ENCODE results near the gene PAPLN. TPM values are rescaled to one million over a fixed set of nuclear protein-coding genes. Genes with fewer than 3 reads are reported as not detected.

The PAPLN gene
- total RNA-seq, 1 donor from 2014 or later = 1.2 TPM

DNA sequence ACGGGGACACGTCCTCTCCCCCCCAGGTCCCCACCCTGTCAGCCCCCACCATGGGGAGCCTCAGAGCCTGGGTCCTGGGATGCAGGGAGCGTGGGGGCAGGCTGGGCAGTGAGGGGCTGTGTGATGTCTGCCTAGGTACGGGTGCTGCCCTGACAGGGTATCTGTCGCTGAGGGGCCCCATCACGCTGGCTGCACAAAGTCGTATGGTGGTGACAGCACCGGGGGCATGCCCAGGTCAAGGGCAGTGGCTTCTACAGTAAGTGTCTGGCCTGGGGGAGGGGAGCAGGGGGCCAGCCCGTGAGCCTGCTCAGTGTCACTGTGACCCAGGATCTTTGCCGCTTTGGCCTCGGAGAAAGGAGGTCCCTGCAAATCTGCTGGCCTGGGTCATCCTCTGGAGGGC is 23.3 kb downstream of the PAPLN start:
- H3K27ac ChIP-seq (replicated peaks) = no peak overlapping the region
- no peak overlapping the region for H3K4me3 ChIP-seq
- H3K9me3 ChIP-seq (replicated peaks) = no peaks in the 10 kb centered on the region
- TF ChIP-seq, protein P1, sequence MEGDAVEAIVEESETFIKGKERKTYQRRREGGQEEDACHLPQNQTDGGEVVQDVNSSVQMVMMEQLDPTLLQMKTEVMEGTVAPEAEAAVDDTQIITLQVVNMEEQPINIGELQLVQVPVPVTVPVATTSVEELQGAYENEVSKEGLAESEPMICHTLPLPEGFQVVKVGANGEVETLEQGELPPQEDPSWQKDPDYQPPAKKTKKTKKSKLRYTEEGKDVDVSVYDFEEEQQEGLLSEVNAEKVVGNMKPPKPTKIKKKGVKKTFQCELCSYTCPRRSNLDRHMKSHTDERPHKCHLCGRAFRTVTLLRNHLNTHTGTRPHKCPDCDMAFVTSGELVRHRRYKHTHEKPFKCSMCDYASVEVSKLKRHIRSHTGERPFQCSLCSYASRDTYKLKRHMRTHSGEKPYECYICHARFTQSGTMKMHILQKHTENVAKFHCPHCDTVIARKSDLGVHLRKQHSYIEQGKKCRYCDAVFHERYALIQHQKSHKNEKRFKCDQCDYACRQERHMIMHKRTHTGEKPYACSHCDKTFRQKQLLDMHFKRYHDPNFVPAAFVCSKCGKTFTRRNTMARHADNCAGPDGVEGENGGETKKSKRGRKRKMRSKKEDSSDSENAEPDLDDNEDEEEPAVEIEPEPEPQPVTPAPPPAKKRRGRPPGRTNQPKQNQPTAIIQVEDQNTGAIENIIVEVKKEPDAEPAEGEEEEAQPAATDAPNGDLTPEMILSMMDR (IDR thresholded peaks at IDR 0.05; ENCODE audit: borderline replicate concordance) = no peak
- intact Hi-C loops (cut with micrococcal nuclease) = no loop called here
- DNase-seq = no peak
- peaks cover 17% of the 10 kb centered on the region for H3K27me3 ChIP-seq (ENCODE audit: low read depth)
- H3K4me1 ChIP-seq = no peaks in the 10 kb centered on the region
- no peaks in the 10 kb centered on the region for H3K36me3 ChIP-seq

DNA sequence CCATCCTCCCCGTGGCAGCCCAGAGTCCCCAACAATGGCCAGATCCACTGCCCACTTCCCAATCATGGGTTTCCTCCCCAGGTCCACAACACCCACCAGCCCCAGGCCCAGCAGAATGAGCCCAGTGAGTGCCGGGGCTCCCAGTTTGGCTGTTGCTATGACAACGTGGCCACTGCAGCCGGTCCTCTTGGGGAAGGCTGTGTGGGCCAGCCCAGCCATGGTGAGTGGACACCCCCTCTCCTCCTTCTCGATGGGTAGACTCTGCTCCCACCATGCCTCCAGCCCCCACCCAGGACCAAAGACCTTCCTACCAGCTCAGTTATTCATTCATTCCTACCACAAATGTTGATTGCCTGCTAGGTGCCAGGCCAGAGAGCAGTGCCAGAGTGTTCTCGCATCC is 23.8 kb downstream of the PAPLN start:
- no peak overlapping the region for H3K27ac ChIP-seq (replicated peaks)
- H3K4me1 ChIP-seq = no peaks in the 10 kb centered on the region
- intact Hi-C loops (cut with micrococcal nuclease) = no loop called here
- no peak for DNase-seq
- TF ChIP-seq, protein P1 (IDR thresholded peaks at IDR 0.05; ENCODE audit: borderline replicate concordance) = no peak
- H3K9me3 ChIP-seq (replicated peaks) = no peaks in the 10 kb centered on the region
- H3K36me3 ChIP-seq = no peaks in the 10 kb centered on the region
- no peak overlapping the region for H3K4me3 ChIP-seq
- peaks cover 17% of the 10 kb centered on the region for H3K27me3 ChIP-seq (ENCODE audit: low read depth)

DNA sequence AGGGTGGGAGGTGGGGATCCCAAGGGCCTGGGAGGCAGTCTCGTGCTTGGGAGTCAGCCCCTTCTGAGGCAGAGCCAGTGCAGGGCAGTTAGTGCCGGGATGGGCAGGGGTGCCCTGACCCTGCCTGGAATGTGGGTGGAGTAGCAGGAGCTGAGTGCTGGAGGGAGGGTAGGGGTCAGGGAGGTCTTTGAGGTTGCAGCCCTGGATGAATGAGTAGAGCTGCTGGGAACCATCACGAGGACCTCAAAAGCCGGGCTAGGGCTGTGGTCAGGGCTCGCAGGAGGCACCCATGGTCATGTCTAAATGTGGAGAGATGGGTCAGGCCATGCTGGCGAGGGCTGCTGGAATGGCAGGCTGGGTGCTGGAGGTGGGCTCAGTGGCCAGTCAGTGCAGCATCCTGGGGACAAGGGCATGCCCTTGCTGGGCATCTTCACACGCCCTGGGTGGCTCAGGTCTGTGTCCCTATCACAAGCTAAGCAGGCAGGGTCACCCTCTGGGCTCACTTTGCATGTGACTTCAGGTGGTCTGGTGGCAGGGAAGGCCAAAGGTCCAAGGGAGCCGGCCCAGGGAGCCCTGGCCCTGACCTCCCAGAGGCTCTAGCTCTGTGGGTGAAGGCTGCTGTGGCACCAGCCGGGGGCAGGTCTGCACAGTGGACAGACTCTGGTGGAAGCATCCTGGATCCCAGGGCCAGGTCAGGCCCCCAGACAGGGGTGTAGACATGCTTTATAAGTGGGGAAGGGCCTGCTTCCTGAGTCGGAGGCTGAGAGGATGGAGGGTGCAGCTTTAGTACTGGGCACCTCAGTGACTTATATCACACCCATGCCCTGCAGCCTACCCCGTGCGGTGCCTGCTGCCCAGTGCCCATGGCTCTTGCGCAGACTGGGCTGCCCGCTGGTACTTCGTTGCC is 24.5 kb downstream of the PAPLN start:
- H3K4me3 ChIP-seq = no peak overlapping the region
- H3K27ac ChIP-seq (replicated peaks) = no peak overlapping the region
- no peaks in the 10 kb centered on the region for H3K9me3 ChIP-seq (replicated peaks)
- no peaks in the 10 kb centered on the region for H3K4me1 ChIP-seq
- peaks cover 17% of the 10 kb centered on the region for H3K27me3 ChIP-seq (ENCODE audit: low read depth)
- intact Hi-C loops (cut with micrococcal nuclease) = no loop called here
- TF ChIP-seq, protein P1 (IDR thresholded peaks at IDR 0.05; ENCODE audit: borderline replicate concordance) = no peak
- DNase-seq = no peak
- no peaks in the 10 kb centered on the region for H3K36me3 ChIP-seq

DNA sequence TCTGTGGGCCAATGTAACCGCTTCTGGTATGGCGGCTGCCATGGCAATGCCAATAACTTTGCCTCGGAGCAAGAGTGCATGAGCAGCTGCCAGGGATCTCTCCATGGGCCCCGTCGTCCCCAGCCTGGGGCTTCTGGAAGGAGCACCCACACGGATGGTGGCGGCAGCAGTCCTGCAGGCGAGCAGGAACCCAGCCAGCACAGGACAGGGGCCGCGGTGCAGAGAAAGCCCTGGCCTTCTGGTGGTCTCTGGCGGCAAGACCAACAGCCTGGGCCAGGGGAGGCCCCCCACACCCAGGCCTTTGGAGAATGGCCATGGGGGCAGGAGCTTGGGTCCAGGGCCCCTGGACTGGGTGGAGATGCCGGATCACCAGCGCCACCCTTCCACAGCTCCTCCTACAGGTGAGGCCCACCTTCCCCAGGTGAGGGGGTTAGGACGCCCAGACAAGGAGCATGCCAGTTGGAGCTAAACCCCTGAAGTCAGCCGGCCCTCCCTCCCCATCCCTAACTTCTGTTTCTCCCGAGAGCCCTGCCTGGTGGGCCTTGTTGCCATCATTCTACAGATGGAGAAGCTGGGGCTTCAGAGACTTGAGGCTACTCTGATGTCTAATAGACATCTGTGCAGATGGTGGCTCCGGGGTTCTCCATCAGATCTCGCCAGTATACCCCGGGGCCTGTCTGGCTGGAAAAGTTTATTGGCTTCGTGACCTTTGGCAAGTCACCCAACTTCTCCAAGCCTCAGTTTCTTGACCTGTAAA is 25.3 kb downstream of the PAPLN start:
- Histone ChIP-seq H3K36me3 (no peaks in the 10 kb centered on the region), H3K27ac (replicated peaks) (no peak overlapping the region), H3K4me1 (no peaks in the 10 kb centered on the region), H3K27me3 (ENCODE audit: low read depth) (peaks cover 17% of the 10 kb centered on the region), H3K4me3 (no peak overlapping the region), H3K9me3 (replicated peaks) (no peaks in the 10 kb centered on the region)
- TF ChIP-seq, protein P1 (IDR thresholded peaks at IDR 0.05; ENCODE audit: borderline replicate concordance) = no peak
- no peak for DNase-seq
- intact Hi-C loops (cut with micrococcal nuclease) = no loop called here

DNA sequence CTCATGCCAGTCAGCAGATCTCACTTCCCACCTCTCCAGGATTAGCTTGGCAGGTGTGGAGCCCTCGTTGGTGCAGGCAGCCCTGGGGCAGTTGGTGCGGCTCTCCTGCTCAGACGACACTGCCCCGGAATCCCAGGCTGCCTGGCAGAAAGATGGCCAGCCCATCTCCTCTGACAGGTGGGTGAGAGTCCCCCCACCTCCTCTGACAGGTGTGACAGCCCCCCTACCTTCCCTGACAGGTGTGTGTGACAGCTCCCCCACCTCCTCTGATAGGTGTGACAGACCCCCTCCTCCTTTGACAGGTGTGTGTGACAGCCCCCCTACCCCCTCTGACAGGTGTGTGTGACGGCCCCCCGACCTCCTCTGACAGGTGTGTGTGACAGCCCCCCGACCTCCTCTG is 26.3 kb downstream of the PAPLN start:
- Histone ChIP-seq H3K9me3 (replicated peaks) (no peaks in the 10 kb centered on the region), H3K27me3 (ENCODE audit: low read depth) (peaks cover 17% of the 10 kb centered on the region), H3K4me1 (no peaks in the 10 kb centered on the region), H3K36me3 (no peaks in the 10 kb centered on the region), H3K27ac (replicated peaks) (no peak overlapping the region), H3K4me3 (no peak overlapping the region)
- intact Hi-C loops (cut with micrococcal nuclease) = no loop called here
- DNase-seq = no peak
- TF ChIP-seq, protein P1 (IDR thresholded peaks at IDR 0.05; ENCODE audit: borderline replicate concordance) = no peak

All from left ventricle myocardium inferior (tissue), 1 donor.